GM18499 (cell line): ENCODE data around the gene TBC1D14.

ENCODE experiments used
- ATAC-seq: cut with Tn5 transposase; IDR thresholded peaks from one replicate; pipeline ENCODE4 v1.9.1; 2021; ENCODE audit warnings: moderate number of reproducible peaks; ENCODE audit not compliant: insufficient read depth, unreplicated experiment

The TBC1D14 gene

DNA sequence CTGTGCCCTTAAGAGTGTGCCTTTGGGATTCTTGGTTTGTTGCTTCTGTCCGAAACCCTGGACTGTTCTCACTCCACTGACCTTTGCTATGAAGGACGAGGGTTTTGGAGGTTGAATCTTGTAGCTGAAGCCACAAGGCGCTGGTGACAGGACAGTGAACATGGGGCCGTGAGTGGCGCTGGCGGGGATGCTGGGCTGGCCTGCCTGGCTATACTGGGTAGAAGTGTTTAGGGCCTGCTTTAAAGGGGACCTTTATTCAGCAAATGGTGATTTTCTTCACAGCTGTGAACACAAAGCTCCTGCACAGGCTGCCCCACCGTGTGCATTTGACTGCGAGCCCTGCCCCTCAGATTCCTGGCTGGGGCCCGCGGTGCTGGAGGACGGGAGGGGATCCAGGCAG is 106.5 kb downstream of the TBC1D14 start:
- ATAC-seq, result no peak

DNA sequence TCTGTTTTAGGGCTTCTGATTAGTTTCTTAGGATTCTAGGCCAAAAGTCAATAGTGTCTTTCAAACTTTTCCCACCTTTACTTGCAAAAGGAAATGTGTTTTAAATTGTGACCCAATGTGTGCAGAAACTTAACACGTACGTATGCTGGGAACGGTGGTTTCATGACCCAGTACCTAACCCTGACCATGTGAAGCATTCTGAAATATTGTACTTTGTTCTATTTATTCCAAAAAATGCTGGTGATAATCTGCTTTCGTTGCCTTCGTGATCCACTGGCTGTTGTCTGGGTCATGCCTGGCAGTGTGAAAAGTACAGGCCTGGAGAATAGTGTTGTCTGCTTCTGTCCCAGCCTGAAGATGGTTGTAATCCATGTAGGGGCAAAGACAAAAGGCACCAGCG is 106.9 kb downstream of the TBC1D14 start:
- ATAC-seq, result no peak

DNA sequence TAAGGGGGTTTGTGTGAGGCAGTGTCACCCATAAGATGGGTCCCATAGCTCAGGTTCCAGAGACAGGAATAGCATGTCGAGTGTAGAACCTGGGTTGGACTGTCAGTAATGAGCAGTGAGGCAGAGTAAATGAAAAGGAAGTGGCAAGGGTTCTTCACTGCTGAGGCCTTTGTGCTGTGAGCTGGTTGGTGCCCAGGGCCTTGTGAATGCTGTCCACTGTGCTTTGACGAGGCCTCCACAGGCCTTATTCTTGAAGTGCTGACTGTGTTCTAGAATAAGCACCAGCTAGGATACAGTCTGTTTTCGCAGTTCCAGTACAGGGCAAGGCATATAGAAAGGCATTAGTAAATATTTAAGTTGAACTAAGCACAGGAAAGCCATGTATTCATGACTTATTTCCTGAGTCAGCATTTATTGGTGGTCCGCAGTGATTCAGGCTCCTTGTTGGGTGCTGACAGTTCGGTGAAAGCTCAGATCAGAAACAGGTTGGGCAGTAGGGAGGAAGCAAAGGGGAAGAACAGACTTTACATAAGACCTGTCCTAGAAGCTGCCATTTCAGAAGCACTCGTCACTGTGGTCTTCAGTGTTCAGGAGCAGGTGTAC is 107.9 kb downstream of the TBC1D14 start:
- no peak for ATAC-seq

DNA sequence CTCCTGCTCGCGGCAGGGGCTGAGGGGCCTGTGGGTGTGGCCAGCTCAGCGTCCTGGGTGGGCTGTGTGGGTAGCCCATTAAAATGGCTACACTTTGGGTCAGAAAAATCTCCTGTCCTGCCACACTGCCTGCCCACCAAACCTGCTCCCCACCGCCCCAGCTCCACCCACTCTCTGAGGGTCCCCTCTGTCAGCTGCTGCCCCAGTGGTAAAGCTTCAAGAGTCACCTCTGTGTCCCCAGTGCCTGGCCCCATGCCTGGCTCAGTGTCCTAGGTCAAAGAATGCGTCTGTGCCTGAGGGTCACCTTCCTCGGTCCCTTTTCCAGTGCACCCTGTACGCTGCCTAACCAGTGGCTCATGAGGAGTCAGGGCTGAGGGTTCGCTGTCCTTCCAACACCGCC is 108.7 kb downstream of the TBC1D14 start:
- ATAC-seq, result no peak

DNA sequence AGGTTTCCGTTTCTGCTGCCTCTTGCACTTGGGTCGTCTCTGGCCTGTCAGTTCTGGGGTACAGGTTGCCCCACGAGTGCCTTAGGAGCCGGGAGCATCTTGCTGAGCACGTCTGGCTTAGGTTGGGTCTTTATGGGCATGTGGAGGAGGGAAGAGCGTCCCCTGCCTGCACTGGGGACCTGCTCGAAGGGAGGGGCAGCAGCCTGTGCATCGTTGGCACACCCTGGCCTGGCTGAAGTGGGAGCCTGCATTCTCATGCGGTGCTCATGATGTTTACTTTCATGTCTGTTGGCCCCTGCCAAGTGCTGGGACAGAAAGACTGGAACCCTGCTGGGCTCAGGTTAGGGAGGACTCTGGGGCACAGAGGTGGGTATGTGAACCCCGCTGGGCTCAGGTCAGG is 109.7 kb downstream of the TBC1D14 start:
- ATAC-seq, result no peak

DNA sequence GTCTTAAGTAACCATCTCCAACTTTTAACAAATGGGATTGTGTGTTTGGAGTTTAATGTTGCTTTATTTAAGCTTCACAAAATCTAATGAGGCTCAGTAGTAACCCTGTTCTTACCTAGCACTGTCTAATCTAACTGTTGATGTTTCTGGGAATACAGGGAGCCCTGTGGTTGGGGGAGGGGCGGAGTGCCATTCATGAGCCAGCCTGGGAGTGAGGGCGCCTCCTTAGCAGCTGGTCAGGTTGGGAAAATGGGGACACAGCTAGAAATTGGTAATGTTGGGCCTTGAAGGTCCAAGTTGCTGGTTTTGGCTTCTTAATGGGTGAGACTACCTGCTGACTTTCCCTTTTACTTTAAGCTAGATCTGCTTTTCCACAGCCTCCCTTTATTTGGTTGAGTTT is 110.7 kb downstream of the TBC1D14 start:
- no peak for ATAC-seq

DNA sequence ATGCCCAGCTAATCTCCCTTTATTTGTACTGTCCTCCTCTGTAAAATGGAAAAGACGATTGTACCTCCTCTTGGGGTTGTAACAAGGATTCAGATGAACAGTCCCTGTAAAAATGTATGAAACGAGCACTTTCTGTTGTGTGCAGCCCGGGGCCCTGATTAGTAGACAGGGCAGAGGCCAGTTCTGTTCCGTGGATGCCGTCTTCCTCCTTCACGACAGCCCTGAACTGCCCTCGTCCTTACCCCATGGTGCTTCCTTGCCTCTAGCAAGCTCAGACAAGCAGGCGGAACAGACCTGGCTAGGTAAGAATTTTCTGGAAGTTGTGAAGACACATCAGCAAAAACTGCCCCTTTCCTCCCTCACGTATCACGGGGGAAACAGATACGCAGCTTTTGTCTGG is 111.2 kb downstream of the TBC1D14 start:
- ATAC-seq, result no peak

DNA sequence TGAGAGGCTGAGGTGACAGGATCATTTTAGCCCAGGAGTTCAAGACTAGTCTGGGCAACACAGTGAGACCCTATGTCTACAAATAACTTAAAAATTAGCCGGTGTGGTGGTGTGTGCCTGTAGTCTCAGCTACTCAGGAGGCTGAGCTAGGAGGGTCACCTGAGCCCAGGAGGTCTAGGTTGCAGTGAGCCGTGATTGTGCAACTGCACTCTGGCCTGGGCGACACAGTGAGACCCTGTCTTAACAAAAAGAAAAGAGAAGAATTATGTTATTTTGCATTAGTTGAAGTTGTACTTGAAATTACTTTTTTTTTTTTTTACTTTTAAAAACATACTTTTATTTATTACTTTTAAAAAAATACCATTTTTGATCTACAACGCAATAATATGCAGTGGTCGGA is 111.7 kb downstream of the TBC1D14 start:
- ATAC-seq, result no peak

DNA sequence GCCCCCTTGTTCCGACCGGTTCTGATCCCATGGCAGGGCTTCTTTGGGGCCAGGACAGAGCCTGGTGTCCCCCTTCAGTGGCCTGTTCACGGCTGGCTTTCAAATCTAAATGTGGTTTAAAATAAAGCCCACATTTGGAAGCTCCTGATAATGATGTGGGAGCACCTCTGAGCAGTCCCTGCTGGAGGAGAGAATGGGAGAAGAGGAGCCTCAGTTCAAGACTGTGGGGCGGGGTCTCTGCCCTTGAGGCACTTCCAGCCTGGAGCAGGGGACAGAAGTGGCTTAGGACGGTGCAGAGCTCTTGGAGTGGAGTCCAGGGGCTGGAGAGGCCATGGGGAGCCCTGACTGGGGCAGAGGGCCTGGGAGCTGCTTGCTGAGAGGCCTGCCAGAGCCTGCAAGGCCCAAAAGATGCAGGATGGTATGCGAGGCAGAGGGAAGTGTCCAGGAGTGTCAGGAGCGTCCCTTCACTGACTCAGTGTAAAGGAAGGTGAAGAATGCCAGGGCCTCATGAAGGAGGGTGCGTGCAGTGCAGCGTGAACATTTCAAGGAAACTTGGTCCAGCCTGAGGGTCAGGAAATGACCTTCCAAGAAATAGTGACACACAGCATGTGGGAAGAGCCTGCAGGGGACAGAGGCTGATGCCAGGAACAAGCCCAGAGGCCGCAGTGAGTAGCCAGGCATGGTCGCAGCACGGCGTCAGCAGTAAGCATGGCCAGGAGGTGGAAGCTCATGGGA is 112.5 kb downstream of the TBC1D14 start:
- ATAC-seq, result no peak

DNA sequence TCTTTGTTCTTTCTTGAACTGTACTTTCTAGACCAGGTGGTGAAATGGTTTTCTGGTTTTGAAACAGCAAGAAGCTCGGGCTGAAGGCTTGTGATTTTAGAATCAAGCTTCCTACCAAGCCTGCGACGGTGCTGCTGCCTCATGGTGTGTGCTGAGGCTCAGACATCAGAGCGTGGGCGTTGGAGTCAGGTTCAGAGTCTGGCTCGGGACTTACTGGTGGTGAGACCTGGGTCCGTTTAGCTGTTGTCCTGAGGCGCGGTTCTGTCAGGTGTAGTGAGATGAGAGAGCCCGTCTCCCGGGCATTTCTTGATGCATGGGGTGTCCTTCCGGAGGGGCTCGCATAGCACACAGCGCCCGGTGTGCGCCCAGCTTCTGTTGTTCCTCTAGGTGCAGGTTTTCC is 113.9 kb downstream of the TBC1D14 start:
- ATAC-seq, result no peak

DNA sequence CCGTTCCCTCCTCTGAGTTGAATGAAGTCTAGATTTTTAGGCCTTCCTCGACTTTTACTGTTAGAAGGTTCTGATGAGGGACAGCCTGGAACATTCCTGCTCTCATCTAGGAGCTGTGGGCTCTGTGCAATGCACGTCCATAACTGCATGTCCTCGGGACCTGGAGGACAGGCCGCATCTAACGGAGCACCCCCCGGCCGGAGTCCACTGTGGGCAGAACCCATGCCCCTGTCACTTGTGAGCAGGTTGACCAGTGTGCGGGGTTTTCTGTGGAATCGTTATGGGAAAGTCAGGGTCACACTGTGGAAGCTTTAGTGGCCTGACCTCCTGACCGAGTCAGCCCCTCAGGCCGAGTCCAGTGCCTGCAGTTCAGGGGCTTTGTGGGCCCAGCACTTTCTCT is 114.3 kb downstream of the TBC1D14 start:
- no peak for ATAC-seq

DNA sequence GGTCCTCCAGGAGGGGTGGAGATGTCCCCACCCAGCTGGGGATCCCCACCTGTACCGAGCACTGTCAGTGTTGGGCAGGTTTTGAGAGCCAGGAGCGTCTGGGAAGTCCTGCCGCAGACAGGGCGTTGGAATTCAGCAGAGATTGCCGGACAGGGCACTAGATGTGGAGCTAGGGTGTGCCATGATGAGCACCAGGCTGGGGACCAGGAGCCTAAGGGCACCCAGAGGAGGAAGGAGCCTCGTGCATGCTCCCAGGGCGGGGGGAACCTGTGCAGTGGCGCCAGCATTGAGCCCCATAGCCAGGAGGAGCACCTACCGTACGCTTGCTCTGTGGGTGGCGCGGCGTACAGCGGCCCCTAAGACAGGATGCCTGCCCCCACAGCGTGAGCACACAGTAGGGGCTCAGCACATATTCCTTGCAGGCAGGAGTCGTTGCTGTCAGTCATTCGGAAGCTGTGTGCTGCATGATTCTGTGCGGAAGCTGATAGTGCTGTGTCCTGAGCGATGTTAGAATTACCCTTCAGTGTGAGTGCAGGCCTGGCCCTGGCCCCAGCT is 114.8 kb downstream of the TBC1D14 start:
- ATAC-seq, result no peak

DNA sequence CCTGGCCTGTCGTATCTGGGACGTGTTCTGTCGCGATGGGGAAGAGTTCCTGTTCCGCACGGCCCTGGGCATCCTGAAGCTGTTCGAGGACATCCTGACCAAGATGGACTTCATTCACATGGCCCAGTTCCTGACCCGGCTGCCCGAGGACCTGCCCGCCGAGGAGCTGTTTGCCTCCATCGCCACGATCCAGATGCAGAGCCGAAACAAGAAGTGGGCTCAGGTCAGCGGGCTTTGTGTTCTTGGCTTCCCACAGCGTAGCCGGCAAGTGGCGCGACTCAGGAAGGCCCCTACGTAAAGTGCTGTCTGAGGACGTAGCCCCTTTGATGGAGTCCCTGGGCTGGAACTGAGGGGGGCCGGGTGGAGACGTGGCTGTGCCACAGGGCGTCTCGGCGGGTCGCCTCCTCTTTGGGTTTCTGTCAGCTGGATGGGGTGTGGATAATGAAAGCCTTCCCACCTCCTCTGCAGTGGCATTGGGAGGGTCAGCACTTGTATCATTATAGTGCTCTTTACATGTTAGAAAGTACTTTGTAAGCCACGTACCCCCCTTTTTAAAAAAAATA is 115.5 kb downstream of the TBC1D14 start:
- no peak for ATAC-seq

DNA sequence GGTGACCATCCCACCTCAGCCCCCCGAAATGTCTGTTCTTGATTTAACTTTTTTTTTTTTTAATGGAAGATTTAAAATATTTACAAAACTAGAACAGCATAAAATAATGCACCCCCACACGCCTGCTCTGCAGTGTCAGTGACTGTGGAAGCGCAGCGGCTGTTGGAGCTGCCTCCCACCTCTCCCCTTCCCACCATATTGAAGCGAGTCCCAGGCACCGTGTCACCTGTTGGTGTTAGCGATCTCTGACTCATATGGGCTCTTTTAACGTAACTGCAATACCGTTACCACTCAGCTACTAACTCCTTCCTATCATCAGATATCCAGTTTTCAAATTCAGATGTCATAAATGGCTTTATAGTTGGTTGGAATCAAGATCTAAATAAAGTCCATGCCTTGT is 116.5 kb downstream of the TBC1D14 start:
- no peak for ATAC-seq

DNA sequence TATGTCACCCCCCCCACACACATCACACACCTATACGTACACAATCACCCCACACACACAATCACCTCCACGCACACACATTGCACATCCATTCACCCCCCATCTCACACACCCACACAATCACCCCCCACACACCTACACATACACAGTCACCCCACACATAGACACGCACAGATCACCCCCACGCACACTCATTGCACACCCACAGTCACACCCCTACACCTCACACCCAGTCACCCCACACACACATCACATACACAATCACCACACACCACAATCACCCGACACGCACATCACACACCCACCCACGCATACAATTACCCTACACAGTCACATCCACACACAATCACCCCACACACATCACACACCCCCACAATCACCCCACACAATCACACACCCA is 117.7 kb downstream of the TBC1D14 start:
- ATAC-seq, result no peak

DNA sequence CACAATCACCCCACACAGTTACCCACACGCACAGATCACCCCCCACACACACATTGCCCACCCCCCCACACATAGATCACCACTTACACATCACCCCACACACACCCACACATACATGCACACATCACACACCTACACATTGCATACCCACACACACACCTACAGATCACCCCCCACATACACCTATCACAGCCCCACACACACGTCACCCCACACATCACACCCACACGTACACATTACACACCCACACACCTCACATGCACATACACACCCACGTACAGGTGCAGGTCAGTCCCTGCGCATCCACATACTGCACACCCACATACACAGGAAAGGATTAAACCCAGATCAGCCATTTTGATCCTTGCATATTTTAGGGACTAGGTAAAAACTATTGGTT is 118.3 kb downstream of the TBC1D14 start:
- ATAC-seq, result no peak

DNA sequence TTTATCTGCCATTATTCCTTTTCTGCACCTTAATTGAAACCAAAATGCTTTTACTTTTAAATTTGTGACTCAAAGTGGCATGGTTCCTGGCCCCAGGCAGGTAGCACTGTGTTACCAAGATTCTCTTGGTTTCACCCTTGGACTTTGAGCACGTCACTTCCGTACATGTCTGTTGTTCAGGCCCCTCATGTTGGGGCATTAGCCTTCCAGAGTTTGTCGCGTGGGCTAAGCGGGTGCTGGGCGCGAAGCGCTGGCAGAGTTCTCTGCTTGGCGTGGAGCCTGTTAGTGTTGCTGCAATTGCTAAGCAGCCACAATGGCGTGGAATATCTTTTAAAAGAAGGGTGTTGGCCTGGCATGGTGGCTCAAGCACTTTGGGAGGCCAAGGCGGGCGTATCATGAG is 119.6 kb downstream of the TBC1D14 start:
- ATAC-seq, result no peak

DNA sequence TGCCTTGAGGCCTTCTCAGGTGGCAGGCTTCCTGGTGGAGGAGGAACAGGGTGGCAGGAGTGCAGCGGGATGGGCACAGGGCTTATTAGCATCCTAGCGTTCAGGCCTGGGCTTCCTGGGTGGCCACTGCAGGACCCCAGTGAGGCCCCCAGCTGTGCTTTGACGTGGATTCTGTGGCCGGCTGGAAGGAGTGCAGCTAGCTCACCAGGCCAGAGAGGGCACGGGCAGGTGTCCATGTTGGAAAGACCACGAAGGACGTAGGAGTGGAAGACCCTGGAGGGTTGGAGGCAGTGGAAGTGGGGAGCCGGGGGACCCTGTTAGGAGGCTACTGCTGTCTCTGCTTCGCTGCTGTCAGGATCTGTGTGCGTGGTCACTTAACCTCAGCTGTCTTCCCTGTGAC is 120.3 kb downstream of the TBC1D14 start:
- no peak for ATAC-seq

DNA sequence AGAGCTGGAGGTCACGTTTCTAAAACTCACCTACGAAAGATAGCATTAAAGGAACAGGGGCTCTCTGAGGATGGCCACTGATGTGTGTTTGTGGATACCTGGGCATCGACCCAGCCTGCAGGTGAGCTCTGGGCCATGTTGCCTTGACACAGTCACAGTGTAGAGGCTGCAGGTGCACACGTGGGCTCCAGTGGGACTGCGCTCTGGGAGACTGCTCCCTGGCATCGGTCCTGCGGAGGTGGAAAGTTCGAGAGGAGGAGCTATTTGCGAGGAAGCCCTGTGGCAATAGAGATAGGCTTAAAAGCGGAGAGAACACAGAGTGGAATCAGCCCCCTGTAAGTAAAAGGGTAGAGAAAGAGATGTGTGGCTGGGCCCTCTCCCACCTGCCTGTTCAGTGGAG is 121.2 kb downstream of the TBC1D14 start:
- no peak for ATAC-seq

DNA sequence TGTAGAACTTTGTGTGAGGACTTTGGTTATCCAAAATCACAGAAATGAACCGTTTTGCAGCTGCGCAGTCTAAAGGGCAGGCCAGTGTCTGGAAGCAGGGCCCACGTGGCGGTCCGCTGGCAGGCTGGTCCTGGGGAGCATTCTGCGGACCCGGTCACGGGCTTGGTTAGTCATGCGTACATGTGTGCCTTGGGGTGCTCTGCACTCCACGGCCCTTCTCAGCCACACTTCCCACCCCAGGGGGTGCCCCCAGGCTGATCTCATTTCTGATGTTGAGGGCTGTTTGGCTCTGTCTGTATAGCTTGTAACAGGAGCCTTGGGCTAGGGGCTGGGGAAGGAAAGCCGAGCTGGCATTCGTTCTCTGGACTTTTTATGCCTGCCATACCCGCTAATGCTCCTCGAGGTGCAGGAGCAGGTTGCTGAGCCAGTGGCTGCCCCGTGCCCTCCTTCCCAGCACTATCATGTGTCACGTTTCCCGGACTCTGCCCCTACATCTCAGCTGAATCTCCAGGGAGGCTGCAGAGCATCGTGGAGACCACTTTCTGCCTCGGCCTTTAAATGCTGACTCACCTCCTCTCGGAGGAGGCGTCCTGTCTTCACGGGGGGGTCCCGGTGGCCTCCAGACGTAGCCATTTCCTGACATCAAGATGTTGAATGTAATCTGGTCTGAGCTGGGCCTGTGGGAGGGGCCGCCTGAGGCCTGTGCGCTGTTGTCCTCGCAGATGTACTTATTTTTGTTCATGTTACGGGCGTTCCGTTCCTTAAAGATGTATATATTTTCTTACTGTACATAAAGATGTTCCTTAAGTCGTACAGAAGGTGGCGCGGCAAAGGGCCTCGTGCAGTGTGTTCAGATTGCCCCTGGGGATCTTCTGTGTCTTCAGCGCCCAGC is 122.2 kb downstream of the TBC1D14 start:
- no peak for ATAC-seq

DNA sequence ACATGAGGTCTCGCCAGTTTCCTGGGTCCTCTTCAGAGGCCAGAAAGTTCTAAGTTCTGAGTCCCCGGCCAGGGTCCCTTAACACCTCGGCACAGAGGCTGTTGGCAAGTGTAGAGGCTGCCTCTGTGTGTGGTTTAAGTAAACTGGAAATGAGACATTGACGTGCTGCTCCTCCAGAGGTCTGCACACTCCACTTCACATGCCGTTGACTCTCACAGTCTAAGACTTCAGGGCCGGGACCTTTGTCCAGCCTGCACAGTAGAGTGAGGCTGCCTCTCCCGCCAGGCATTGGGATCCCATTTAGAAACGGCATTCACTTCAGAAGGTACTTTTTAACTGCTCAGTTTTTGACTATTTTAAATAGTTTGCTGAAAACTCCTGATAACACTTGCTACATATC is 123.0 kb downstream of the TBC1D14 start:
- no peak for ATAC-seq
